AG04450 (cell line): ENCODE data around the gene MYO18B. TPM values are rescaled to one million over a fixed set of nuclear protein-coding genes. Genes with fewer than 3 reads are reported as not detected.

Experiments
- CTCF ChIA-PET: fragments of 300-600, 350-600 bp; formaldehyde crosslinking; extraction: SDS; loops from one replicate; lab custom pipeline; 2022; ENCODE audit warnings: antibody characterized with exemption, inconsistent platforms; lab: Charles Lee
- POLR2A ChIA-PET: fragments of 350-600 bp; formaldehyde crosslinking; extraction: SDS; loops from one replicate; lab custom pipeline; 2021; ENCODE audit warnings: antibody characterized with exemption, inconsistent platforms; lab: Yijun Ruan, JAX
- DNase-seq: peaks from one replicate; pipeline ENCODE4 v3.0.0-alpha.2; 2011; ENCODE audit warnings: low read depth, low spot score
- H3K27ac ChIP-seq: one replicate; pipeline ENCODE4 v1.5.1; 2012; ENCODE audit warnings: low read depth, low read length, control low read depth
- H3K27me3 ChIP-seq: one replicate; pipeline ENCODE4 v1.6.0; 2012; ENCODE audit warnings: low read length; ENCODE audit not compliant: control insufficient read depth, insufficient read depth
- H3K4me3 ChIP-seq: 2 replicates; pipeline ENCODE4 v1.5.1; 2011; ENCODE audit warnings: mild to moderate bottlenecking, low read depth, low read length, control low read depth
- H3K9me3 ChIP-seq: 2 replicates; pipeline ENCODE4 v1.5.1; 2012; ENCODE audit warnings: low read length; ENCODE audit not compliant: control insufficient read depth, insufficient read depth
- polyA plus RNA-seq: library from polyadenylated mRNA; depleted of rRNA; stranded (reverse); fragments of >200 nt; gene quantifications from 2 replicates; pipeline ENCODE4 v1.2.3, GENCODE V29; 2011
- TF ChIP-seq, protein P1 (sequence below): IDR thresholded peaks from 2 replicates; pipeline ENCODE4 v1.5.1; 2011; ENCODE audit warnings: low read depth, low read length, control low read depth, inconsistent platforms

MYO18B gene
- polyA plus RNA-seq, 1 experiment: not detected

GRCh38 chr22:25695146-25695545 lies 46.8 kb upstream of the MYO18B start:
- Histone ChIP-seq H3K27ac (no peak overlapping the region), H3K9me3 (no peaks in the 10 kb centered on the region), H3K4me3 (no peak overlapping the region), H3K27me3 (no peaks in the 10 kb centered on the region)
- ChIA-PET CTCF (no interaction called here), POLR2A (no interaction called here)
- TF ChIP-seq, protein P1, sequence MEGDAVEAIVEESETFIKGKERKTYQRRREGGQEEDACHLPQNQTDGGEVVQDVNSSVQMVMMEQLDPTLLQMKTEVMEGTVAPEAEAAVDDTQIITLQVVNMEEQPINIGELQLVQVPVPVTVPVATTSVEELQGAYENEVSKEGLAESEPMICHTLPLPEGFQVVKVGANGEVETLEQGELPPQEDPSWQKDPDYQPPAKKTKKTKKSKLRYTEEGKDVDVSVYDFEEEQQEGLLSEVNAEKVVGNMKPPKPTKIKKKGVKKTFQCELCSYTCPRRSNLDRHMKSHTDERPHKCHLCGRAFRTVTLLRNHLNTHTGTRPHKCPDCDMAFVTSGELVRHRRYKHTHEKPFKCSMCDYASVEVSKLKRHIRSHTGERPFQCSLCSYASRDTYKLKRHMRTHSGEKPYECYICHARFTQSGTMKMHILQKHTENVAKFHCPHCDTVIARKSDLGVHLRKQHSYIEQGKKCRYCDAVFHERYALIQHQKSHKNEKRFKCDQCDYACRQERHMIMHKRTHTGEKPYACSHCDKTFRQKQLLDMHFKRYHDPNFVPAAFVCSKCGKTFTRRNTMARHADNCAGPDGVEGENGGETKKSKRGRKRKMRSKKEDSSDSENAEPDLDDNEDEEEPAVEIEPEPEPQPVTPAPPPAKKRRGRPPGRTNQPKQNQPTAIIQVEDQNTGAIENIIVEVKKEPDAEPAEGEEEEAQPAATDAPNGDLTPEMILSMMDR: no peak
- DNase-seq: no peak

- ChIA-PET CTCF (no interaction called here), POLR2A (no interaction called here)
Measured at GRCh38 chr22:25696763-25697162, 45.2 kb upstream of the MYO18B start.

DNA sequence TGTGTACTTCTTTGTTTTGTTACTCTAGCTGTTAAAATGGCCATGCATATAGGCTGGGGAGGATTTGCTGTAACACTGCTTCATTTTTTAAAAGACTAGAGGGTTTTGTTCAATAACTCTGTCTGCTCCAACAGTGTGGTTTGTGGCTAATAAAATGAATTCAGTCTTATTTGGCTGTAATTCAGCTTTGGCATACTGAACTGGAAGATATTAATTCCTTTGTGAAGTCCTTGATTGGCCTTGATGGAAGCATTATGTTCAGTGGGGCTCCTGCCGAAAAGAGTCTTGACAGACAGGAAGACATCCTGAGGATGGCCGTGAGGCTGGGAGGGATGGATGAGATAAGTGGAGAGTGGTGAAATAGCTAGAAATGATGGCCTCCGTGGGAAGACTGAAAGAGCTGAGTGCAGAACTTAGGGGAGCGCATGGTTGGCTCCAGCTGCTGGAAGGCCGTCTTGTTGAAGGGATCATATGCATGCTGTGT lies 44.8 kb upstream of the MYO18B start:
- Histone ChIP-seq H3K4me3 (no peak overlapping the region), H3K27ac (no peak overlapping the region), H3K9me3 (no peaks in the 10 kb centered on the region), H3K27me3 (no peaks in the 10 kb centered on the region)
- CTCF ChIA-PET: no interaction called here
- TF ChIP-seq, protein P1: no peak
- DNase-seq: no peak
- POLR2A ChIA-PET: no interaction called here

More at GRCh38 chr22:25696763-25697162, 45.2 kb upstream of the MYO18B start:
- no peaks in the 10 kb centered on the region for H3K27me3 ChIP-seq
- no peak overlapping the region for H3K4me3 ChIP-seq
- TF ChIP-seq, protein P1: no peak
- no peak for DNase-seq
- H3K9me3 ChIP-seq: no peaks in the 10 kb centered on the region
- no peak overlapping the region for H3K27ac ChIP-seq

DNA sequence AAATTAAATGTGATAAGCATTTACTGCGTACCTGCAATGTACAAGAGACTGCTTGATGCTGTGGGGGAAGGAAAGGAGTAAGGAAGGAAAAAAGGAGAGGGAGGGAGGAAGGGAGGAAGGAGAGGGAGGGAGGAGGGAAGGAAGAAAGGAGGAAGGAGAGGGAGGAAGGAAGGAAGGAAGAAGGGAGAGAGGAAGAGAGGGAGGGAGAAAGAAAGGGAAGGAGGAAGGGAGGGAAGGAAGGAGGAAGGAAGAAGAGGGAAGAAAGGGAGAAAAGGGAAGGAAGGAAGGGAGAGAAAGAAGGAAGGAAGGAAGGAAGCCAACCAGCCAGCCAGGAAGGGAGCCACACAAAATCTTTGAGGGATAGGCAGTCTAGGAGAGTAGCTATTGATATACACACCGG lies 44.0 kb upstream of the MYO18B start:
- Histone ChIP-seq H3K27me3 (no peaks in the 10 kb centered on the region), H3K27ac (no peak overlapping the region), H3K9me3 (no peaks in the 10 kb centered on the region), H3K4me3 (no peak overlapping the region)
- CTCF ChIA-PET: interaction anchor here (0.9 kb wide), 1 partner anchor 236 kb away, joined by 5 read pairs; no protein-coding TSS in a partner anchor
- POLR2A ChIA-PET: no interaction called here
- DNase-seq: no peak
- TF ChIP-seq, protein P1: no peak

- TF ChIP-seq, protein P1: no peak
- H3K4me3 ChIP-seq: no peak overlapping the region
- POLR2A ChIA-PET: no interaction called here
- no peak overlapping the region for H3K27ac ChIP-seq
- CTCF ChIA-PET: interaction anchor here (0.9 kb wide), 1 partner anchor 236 kb away, joined by 5 read pairs; no protein-coding TSS in a partner anchor
- no peaks in the 10 kb centered on the region for H3K27me3 ChIP-seq
- no peaks in the 10 kb centered on the region for H3K9me3 ChIP-seq
- no peak for DNase-seq
Measured at GRCh38 chr22:25698461-25698860, 43.5 kb upstream of the MYO18B start.
